Measurements from ENCODE around the gene SMIM35. TPM values are rescaled to one million over a fixed set of nuclear protein-coding genes. Genes with fewer than 3 reads are reported as not detected.

The SMIM35 gene
- polyA plus RNA-seq, 4 donors: 0.07 to 0.35 (median 0.10) TPM; not detected in 1

DNA sequence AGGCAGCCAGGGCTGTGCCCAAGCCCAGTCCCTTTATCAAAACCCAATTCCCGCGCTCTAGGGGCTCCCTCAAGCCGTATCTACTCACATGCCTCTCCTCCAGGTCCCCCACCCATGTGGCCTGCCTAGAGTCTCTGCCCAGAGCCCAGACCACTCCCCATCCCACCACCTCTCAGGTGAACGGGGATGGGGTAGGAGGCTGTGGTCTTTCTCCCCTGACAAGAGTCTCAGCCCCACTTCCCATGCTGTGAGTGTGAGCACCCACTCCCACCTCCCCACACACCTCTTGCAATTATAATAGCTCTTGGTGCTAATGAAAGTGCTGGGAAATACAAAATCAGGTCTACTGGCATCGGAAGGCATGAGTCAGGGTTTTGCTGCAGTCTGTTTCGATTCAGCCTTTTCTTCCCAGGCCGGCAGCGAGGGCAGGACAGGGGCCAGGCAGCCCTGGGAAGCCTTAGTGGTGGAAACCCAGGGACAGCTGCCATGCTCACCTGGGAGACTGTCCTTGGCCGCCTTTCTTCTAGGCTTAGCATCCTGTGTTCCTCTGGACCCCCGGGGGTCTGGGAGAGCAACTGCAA is 26.6 kb downstream of the SMIM35 start:
- DNase-seq (ENCODE audit: low read depth in 4 of 4, low spot score in 3 of 4): no peak

DNA sequence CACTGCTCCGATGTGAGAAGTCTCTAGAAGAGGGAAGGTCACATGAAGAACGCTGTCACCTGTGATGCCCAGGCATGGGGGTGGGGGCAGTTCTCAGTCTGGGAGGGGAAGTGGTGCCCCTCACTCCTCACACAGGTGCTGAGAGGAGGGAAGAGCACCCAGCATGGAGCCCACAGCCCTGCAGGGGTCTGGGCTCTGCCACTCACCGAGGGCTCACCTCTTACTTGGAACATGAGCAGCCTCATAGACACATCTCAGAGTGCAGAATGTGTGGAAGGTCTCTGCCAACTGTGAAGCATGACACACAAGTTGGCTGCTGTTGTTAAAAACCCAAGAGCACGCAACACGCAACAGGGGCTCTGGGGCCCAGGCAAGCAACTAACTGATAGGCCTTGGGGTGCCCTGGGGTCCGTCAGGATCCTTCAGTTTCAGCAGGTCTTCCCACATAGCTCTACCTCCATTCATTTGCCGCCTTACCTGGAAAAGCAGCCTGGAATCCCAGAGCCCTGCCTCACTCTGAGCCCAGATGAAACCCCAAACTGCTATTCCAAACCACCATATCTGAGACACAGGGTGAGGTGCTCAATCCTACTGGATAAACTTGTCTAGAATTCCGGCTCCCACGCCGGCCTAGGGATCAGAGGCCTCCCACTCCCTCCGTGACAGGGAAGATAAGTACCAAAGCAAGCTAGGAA is 27.4 kb downstream of the SMIM35 start:
- DNase-seq (ENCODE audit: low read depth in 4 of 4, low spot score in 3 of 4): no peak

DNA sequence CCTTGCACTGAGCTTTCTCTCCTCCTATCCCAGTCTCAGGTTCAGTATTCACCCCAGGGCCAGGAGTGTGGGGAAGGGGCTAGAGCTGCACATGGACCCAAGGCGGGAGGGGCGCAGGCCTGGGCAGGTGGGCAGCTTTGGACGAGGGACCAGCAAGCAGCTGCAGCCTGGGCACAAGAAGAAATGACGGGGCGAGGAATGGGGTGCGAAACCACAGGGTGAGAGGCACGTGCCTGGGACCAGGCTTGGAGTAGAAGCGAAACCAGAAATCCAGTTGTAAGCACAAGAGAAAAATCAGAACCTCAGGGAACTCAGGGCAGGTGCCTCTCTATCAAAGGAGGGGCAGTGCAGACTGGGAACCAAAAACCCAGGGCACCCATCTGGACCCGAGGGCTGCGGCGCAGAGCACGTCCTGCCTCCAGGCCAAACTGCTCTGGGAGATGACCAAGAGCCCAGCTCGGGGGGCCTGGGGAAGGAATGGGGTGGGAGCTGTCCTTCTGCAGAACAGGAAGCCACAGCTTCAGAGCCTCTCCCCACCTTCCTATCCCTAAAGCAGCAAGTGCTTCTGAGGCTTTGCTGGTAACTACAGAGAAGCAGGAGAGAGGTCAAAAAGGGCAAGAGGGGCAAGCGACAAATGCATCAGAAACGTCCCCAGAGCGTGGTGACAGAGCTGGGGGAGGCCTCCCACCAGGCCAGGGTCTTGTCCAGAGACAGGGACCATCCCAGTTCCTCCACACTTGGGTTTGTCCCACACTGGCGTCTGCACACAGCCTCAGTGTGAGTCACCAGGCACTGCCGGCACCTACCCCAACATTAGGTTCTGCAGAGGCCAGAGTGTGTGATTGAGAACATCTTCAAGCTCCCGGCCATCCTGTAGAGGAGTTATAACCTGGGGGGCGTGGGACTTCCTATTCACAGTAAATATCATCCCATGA is 28.2 kb downstream of the SMIM35 start:
- DNase-seq (ENCODE audit: low read depth in 4 of 4, low spot score in 3 of 4): no peak

DNA sequence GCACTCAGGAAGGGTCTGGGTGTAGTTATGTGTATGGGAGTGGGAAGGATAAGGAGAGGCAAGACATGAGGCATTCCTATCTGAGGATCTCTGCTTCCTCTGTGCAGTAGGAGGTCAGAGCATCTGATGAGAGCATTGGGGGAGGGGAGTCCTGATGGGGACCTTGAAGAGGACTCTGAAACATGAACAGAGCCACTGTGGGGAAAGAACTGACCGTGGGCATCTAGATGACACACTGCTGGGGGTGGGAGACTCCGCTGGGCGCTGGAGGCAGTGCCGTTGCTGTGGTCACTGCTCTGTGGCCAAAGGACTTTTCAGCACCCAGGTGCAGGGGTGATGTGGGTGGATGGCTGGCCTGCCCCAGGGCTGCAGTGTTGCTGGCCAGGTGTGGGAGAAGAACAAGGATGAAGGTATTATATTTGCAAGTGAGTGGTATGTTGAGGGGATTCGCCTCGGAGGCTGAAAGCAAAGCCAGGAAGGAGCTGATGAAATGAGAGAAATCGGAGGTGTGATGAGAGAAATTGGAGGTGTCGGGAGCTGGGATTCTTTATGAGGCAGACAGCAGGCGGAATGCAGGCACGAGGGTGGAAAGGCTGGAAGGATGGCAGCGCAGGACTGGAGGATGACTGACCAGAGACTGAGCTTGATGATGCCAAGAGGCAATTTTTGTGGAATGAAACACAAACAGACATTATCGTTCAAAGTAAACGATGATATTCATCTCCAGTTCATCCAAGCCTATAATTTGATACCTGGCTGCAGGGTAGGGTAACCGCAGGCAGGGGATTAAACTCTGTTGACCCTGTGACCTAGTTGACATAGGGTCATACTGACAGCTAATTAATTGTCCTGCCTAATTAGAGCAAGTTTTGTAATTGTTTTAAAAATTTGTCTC is 29.3 kb downstream of the SMIM35 start:
- no peak for DNase-seq (ENCODE audit: low read depth in 4 of 4, low spot score in 3 of 4)

DNA sequence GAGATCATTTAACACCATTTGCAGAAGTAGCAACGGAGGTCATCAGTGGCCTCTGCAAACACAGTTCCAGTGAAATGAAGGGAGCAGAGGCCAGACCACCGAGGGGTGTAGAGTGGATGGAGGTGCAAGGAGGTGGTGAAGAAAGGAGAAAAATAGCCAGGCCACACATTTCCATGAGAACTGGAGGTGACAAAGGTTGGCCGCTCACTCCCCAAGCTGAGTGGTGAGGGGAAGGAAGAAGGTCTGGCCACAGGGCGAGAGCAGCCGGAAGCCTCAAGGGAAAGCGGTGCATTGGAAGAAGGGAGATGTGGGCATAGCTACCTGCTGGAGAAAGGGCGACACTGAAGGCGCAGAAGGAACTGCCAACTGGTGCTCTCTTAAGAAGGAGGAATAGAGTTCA is 30.0 kb downstream of the SMIM35 start:
- no peak for DNase-seq (ENCODE audit: low read depth in 4 of 4, low spot score in 3 of 4)

DNA sequence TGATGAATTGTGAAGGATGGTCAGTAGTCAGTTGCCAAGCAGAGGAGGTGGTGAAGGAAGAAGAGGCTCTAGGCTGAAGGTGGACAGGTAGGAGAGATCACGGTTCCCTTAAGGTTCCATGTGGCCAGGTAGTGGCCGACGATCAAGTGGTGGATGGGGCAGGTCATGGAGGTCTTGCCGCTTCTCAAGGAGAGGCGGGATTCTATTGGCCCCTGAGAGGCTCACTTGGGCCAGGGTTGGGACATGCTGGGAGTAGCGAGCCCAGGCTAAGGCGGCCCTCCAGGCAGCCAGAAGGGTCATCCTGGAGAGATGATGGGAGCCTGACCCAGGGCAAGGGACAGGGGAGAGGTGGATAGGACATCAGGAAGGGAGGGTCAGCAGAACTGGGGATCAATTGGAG is 30.8 kb downstream of the SMIM35 start:
- no peak for DNase-seq (ENCODE audit: low read depth in 4 of 4, low spot score in 3 of 4)

DNA sequence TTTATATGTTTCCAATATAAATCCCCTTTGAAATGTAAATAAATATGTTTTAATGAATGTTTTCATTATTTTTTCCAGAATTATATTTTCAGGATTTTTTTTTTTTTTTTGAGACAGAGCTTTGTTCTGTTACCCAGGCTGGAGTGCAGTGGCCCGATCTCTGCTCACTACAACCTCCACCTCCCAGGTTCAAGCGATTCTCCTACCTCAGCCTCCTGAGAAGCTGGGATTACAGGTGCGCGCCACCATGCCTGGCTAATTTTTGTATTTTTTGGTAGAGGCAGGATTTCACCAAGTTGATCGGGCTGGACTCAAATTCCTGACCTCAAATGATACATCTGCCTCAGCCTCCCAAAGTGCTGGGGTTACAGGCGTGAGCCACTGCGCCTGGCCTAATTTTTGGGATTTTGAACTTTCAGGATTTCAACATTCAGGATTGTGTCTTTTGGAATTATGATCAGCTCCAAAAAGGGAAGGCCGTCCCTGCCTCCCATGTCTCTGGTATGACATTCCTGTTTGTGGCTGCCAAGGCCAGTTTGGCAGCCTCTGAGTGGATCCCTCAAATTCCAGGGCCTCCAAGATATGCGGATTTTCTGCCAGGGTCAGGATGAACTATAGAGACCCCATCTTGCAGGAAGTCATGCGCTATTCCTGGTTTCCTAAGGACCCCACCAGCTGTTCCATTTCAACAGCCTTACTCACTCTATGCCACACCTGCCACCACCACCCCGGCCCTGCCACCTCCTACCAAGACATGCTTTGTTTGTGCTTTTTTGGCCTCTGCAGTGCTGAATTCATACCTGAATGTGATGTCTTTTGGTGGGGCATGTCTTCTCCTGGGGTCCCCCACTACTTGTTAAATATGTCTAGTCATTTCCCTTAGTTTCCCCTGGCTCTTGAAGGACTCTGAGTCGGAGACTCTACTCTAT is 31.8 kb downstream of the SMIM35 start:
- no peak for DNase-seq (ENCODE audit: low read depth in 4 of 4, low spot score in 3 of 4)

DNA sequence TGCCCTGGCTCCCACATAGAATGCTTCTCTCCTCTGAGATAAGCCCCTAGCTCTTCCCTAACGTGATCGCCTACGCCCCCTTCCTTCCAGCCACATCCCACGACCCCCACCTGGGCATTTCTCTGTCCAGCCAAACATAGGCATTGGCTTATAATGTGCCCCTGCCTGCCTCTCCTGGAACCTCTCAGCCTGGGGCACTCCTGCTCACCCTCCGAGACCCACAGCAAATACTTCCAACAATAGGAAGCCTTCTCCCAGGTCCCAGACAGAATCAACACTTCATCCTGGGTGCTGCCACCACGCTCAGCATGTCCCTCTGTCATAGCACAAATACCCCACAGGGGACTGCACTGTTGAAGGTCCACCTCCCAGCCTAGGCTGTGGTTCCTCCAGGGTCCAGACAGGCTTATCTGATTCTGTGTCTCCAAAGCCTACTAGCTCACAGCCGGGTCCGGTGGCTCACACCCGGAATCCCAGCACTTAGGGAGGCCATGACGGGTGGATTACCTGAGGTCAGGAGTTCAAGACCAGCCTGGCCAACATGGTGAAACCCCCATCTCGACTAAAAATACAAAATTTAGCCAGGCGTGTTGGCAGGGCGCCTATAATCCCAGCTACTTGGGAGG is 34.1 kb downstream of the SMIM35 start:
- DNase-seq (ENCODE audit: low read depth in 4 of 4, low spot score in 3 of 4): no peak

DNA sequence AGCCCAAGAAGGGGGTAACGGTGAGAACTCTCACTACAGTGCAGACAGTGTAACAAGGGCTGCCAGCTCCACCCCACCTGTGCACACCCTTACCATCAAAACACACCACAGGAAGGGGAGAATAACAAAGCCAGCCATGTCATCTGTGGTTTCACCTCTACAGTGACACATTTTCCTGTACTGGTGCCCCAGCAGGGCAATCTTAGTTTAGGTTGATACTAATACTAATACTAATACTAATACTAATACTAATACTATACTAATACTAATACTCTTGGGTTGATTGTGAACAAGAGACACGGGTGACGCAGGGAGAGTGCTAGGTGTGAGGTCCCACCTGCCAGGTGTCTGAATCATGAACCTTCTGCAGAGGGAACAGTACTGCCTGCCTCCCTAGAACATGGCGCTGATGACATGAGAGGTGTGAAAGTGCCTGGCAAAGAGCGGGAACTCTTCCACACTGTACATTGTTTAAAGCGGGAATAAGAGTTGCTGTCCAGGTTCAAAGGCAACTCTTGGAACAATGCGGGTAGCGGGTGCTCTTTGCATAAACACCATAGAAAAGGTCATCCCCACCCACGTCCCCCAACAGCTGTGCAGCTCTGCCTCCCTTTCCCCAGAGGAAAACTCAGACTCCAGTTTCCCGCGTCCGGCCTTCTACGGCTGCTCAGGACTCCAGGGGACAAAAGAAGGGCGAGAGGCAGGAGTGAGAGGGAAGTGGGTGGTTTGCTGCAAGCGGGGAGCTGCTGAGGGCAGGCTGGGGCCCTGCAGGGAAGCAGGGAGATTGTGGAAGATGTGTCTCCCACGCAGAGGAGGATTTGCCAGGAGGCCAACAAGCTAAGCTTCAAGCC is 34.9 kb downstream of the SMIM35 start:
- no peak for DNase-seq (ENCODE audit: low read depth in 4 of 4, low spot score in 3 of 4)

DNA sequence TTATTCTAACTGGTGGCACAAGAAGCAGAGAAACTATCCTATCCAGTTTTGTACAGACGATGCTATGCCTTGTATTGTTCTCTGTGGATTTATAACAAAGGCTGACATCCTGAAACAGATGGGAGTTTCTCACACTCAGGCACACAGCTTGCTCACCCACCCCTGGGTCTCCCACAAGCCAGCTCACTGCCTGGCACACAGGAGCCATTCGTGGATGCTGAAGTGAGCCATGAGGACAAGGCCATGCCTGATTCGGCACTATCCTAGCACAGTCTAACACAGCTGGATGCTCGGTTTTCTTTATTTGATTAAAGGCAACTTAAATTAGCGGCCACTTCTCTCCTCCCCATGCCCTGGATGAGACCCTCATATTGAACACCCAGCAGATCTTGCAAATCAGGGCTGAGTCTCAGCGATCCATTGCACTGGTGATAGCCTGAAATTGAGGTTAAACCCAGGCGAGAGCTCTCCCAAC is 35.6 kb downstream of the SMIM35 start:
- no peak for DNase-seq (ENCODE audit: low read depth in 4 of 4, low spot score in 3 of 4)

DNA sequence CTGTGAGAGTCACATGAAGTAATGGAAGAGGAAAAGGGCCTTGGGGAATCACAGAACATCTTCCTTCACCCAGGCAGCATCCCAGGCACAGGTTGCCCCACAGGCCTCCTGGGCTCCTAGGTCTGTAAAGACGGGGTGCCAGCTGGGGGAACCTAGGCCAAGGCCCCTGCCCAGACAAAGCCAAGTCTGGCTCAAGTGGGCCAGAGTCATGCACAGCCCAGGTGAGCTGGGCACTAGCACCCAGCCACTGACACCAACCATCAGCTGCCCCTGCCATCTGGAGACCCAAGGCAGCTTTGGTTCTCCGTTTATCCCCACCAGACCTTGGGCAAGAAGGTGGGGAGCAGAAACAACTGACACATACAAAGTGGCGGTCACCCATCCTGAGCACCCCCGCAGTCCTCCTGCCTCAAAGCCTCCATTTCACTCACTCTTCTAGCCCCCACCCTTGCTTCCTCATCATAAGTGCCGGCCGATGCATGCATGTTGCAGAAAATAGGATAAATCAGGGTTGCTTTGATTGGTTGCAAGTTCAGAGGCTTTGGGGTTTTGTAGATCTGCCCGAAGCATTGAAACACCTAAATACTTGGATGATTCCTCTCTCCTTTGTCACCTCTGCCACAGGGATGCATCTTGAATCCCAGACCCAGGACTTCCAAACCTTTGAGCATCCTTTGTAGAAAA is 36.4 kb downstream of the SMIM35 start:
- no peak for DNase-seq (ENCODE audit: low read depth in 4 of 4, low spot score in 3 of 4)

DNA sequence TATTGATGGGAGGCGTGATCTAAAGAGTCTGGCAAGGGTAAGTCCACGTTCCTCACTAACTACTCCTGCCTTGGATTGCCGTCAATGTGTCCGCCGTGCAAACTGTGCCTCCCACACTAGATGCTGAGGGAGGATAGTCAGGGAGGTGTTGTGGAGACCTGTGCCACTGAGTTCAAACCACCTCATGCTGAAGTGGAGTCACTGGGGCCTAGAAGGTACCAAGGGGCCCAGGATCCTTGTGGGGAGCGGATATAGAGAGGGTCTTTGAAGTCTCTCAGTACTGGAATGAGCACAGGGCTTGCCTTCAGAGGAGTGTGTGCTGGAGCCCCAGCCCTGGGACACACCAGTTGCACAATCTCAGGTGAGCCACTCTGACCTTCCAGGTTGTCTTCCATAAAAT is 37.0 kb downstream of the SMIM35 start:
- no peak for DNase-seq (ENCODE audit: low read depth in 4 of 4, low spot score in 3 of 4)

DNA sequence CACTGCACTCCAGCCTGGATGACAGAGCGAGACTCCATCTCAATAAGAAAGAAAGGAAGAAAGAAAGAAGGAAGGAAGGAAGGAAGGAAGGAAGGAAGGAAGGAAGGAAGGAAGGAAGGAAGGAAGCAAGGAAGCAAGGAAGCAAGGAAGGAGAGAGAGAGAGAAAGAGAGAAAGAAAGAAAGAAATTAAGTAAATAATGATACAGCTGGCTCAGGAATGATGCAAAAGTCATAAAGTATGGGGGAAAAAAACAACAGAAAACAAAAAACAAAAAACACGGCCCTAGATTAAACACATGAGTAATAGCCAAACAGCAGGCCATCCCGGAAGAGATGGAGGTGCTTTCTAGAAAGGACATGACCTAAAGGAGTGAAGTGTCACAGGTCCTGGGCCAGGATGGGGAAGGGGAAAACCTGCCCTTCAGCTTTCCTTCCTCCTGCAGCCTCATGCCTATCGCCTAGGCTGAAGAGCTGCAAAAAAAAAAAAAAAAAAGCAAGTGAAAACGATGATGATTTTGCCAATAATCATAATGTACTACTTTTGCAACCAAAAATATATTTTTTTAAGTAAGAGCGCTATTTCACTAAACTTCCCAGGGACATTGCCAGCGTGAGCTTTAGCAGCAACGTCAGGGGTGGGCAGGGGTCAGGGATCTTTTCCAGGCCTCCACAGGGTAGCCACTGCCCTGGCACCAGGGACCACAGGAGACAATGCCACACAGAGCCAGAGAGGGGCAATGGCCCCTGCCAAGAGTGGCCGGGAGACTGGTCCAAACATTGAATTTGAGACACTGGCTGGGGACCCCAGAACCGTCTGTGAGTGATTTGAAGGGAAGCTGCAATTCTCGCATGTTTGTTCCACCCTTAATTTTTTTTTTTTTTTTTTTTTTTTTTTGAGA is 38.0 kb downstream of the SMIM35 start:
- no peak for DNase-seq (ENCODE audit: low read depth in 4 of 4, low spot score in 3 of 4)

DNA sequence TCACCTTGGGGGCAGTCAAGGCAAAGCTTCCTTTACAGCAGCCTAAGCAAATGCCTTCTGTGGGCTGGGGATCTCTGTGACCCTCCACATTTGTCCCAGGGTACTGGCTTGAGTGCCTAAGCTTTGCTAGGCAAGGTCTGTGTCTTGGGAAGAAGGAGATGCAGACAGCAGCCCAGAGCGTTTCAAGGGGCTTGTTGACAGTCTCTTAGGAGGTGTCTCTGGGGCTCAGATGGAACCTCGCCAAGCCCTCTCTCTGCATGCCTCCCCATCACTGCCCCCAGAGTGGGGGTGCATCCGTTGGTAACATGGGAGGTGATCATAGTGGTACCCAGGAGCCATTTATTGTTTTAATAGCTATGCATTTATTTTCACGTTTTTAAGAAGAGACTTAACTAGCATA is 39.0 kb downstream of the SMIM35 start:
- no peak for DNase-seq (ENCODE audit: low read depth in 4 of 4, low spot score in 3 of 4)

DNA sequence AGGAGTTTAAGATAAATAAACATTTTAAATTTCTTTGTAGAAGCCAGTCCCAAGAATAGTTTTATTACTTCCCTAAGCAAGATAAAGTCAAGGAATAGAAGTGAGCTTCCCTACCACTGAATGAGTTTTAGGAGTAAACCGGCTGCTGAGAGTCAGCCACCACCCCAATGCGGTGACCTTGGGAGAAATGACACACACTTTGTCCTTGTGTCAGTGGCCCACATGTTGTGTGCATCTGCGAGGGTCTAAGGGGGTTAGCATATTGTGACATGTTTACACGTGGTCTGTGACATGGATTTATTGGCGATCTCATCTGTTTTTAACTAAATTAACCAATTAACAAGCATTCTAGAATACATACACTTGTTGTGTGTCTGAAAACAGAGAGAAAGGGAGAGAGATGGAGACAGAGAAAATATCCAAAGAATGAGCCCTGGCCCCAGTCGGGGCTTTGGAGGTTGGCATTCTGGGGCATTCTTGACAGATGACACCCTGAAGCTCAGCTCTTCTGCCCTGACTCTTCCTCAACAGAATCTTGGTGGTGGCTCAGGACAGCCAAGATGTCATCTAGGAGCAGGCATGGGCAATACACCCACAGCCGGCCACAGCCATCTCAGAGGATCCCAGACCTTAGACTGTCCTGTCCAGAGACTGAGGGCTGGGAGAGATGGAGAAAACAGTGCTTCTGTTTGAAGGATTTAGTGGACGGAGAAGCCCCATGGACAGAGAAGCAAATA is 39.6 kb downstream of the SMIM35 start:
- no peak for DNase-seq (ENCODE audit: low read depth in 4 of 4, low spot score in 3 of 4)

Measured in left renal pelvis (tissue), 4 donors.